B cell (primary cell): ENCODE measurements around the gene MRNIP. TPM values are rescaled to one million over a fixed set of nuclear protein-coding genes. Genes with fewer than 3 reads are reported as not detected.

Source experiments
- ATAC-seq: fragments of 200-7000 bp; cut with Tn5 transposase; one replicate; pipeline ENCODE4 v1.10.0; 2021; ENCODE audit warnings: low read depth, mild to moderate bottlenecking, moderate number of reproducible peaks, moderate library complexity
- CTCF ChIA-PET: fragments of 350-600 bp; sonication (Branson Sonifier 250); formaldehyde crosslinking; loops from one replicate; lab custom pipeline; 2021; ENCODE audit warnings: antibody characterized with exemption, inconsistent platforms; lab: Charles Lee
- POLR2A ChIA-PET: fragments of 350-600 bp; sonication (Branson Sonifier 250); formaldehyde crosslinking; loops from one replicate; lab custom pipeline; 2021; ENCODE audit warnings: antibody characterized with exemption; lab: Charles Lee
- DNase-seq: peaks from one replicate; pipeline ENCODE4 v3.0.0; 2013
- H2AFZ ChIP-seq: 2 replicates; pipeline ENCODE4 v1.6.1; 2012; ENCODE audit warnings: mild to moderate bottlenecking, low read depth, low read length; ENCODE audit not compliant: insufficient read depth, poor library complexity, severe bottlenecking
- H3K27ac ChIP-seq, 2 donors: 1 replicate in 1 of 2; 2 replicates in 1 of 2; pipeline ENCODE4 v1.5.1; 2012 to 2013; ENCODE audit warnings: low read length in 2 of 2, mild to moderate bottlenecking in 2 of 2, moderate library complexity in 1 of 2
- H3K27me3 ChIP-seq, 4 experiments: fragments of 200-600 bp in 1 of 4; sonication (generic) in 1 of 4; replicated peaks in 1 of 4; 1 replicate in 2 of 4; 2 replicates in 2 of 4; pipeline versions ENCODE4 v1.6.1 to v1.7.0; 2013 to 2016; ENCODE audit warnings: low read length in 3 of 4, mild to moderate bottlenecking in 2 of 4, mixed read lengths in 1 of 4, moderate library complexity in 1 of 4; ENCODE audit not compliant: insufficient read depth in 4 of 4, control insufficient read depth in 3 of 4; ENCODE audit errors: control extremely low read depth in 1 of 4
- H3K36me3 ChIP-seq, 2 experiments: replicated peaks in 1 of 2; 1 replicate in 1 of 2; 2 replicates in 1 of 2; pipeline versions ENCODE4 v1.6.1 to v1.7.1; 2013; ENCODE audit warnings: low read length in 1 of 2; ENCODE audit not compliant: insufficient read depth in 2 of 2, control insufficient read depth in 1 of 2; ENCODE audit errors: control extremely low read depth in 1 of 2, extremely low read depth in 1 of 2
- H3K4me1 ChIP-seq, 2 donors: fragments of 200-600 bp in 1 of 2; sonication (generic) in 1 of 2; 1 replicate in 1 of 2; 2 replicates in 1 of 2; pipeline versions ENCODE4 v1.5.1 to v1.6.1; 2013 to 2017; ENCODE audit warnings: low read length in 2 of 2; ENCODE audit not compliant: control insufficient read depth in 2 of 2, insufficient read depth in 2 of 2
- H3K4me2 ChIP-seq: replicated peaks from 2 replicates; pipeline ENCODE3; 2012; ENCODE audit warnings: mild to moderate bottlenecking, low read depth, low read length; ENCODE audit not compliant: poor library complexity, severe bottlenecking
- H3K4me3 ChIP-seq, 5 experiments: fragments of 200-600 bp in 1 of 5; sonication (generic) in 1 of 5; 1 replicate in 3 of 5; 2 replicates in 2 of 5; pipeline versions ENCODE4 v1.5.1 to v1.7.0; 2011 to 2016; ENCODE audit warnings: low read length in 4 of 5, mild to moderate bottlenecking in 4 of 5, low read depth in 2 of 5, control low read depth in 1 of 5, moderate library complexity in 1 of 5; ENCODE audit not compliant: insufficient read depth in 1 of 5; ENCODE audit errors: control extremely low read depth in 1 of 5, extremely low read depth in 1 of 5
- H3K79me2 ChIP-seq: fragments of 200-600 bp; sonication (generic); one replicate; pipeline ENCODE4 v1.6.0; 2016; ENCODE audit warnings: low read length; ENCODE audit not compliant: control insufficient read depth, insufficient read depth
- H3K9ac ChIP-seq: fragments of 200-600 bp; sonication (generic); 2 replicates; pipeline ENCODE4 v1.6.1; 2017; ENCODE audit warnings: mild to moderate bottlenecking, low read length, moderate library complexity
- H3K9me3 ChIP-seq, 3 donors: one replicate each; pipeline versions ENCODE4 v1.6.1 to v1.7.1; 2013; ENCODE audit warnings: low read length in 2 of 3; ENCODE audit not compliant: control insufficient read depth in 2 of 3, insufficient read depth in 1 of 3; ENCODE audit errors: control extremely low read depth in 1 of 3
- H4K20me1 ChIP-seq: 2 replicates; pipeline ENCODE4 v1.6.0; 2012; ENCODE audit warnings: mild to moderate bottlenecking, low read length; ENCODE audit not compliant: insufficient read depth, control insufficient read depth, poor library complexity, severe bottlenecking
- H3K27ac Mint-ChIP-seq: one replicate; pipeline ENCODE4 v1.8.0; 2021; ENCODE audit warnings: mixed read lengths
- H3K27me3 Mint-ChIP-seq: one replicate; pipeline ENCODE4 v1.8.0; 2021; ENCODE audit warnings: mixed read lengths
- H3K4me1 Mint-ChIP-seq: one replicate; pipeline ENCODE4 v1.8.0; 2021; ENCODE audit warnings: mixed read lengths
- H3K4me3 Mint-ChIP-seq: one replicate; pipeline ENCODE4 v1.8.0; 2021; ENCODE audit warnings: mixed read lengths
- H3K9me3 Mint-ChIP-seq: one replicate; pipeline ENCODE4 v1.8.0; 2022; ENCODE audit warnings: mixed read lengths; ENCODE audit not compliant: insufficient read depth
- EZH2 ChIP-seq: IDR thresholded peaks from 2 replicates; pipeline ENCODE4 v1.6.1; 2012; ENCODE audit warnings: borderline replicate concordance, low read depth, mild to moderate bottlenecking, moderate library complexity, low read length; ENCODE audit not compliant: insufficient read depth, poor library complexity, severe bottlenecking
- WGBS: methylation state at CpG from one replicate; pipeline ENCODE4 v1.1.5; 2013; ENCODE audit warnings: missing lambda C conversion rate; ENCODE audit not compliant: insufficient coverage; 5-methylcytosine and 5-hydroxymethylcytosine counted together
- intact Hi-C: fragments of 100-400 bp; cut with micrococcal nuclease; formaldehyde crosslinking; loops from one replicate; pipeline ENCODE4 v1.10.0; 2022
- polyA plus RNA-seq: library from polyadenylated mRNA; depleted of rRNA; stranded (reverse); fragments of >200 nt; gene quantifications from 2 replicates; pipeline ENCODE4 v1.2.3, GENCODE V29; 2012
- total RNA-seq, 2 donors: library from RNA; stranded (reverse); fragments of 120-200 nt in 1 of 2; gene quantifications; 1 replicate in 1 of 2; 2 replicates in 1 of 2; pipeline versions ENCODE4 v1.2.3 to v1.2.4, GENCODE V29; 2013 to 2022
- TF ChIP-seq, protein P1 (sequence below): fragments of 200-600 bp; IDR thresholded peaks from one replicate; pipeline ENCODE4 v1.8.0; 2022; ENCODE audit warnings: antibody characterized with exemption, mild to moderate bottlenecking

Gene MRNIP
- total and polyA plus RNA-seq, 2 donors (not counting 1 experiment from before 2014, with no cell fraction given): 152 to 178 TPM

DNA sequence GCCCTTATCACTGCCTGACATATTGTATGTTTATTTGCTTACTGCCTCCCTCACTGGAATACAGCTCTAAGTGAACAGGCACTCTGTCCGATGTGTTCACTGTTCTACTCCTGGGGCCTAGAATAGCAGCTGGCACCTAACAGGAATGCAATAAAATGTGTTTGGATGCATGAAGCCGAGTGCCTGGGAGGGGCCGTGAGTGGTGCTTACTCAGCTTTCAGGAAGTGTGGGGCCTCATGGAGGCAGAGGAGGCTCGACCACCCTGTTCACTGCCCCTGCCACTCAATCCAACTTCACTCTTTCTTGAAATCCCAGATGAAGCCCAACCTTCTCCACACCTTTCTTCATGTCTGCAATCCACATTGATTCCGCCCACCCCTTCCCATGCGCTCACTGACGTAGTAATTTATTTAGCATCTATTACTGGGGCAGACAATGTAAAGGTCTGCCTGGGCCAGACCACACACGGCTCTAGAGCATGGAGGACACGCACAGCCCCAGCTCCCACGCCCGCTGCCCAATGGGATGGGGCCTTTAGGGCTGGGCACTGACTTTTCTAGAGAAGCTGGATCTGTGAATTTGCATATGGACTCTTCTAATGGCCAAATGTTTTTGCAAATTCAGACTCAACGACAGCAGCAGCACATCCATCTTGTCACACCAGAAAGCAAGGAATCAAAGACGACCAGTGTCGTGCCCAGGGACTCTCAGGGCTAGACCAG lies 27.7 kb upstream of the MRNIP start:
- H3K4me1 Mint-ChIP-seq: no peaks in the 10 kb centered on the region
- H3K9me3 Mint-ChIP-seq: peaks cover 4% of the 10 kb centered on the region
- Histone ChIP-seq H3K4me1 (no peaks in the 10 kb centered on the region), H3K4me3 (no peak overlapping the region), H3K27me3 (no peaks in the 10 kb centered on the region), H3K4me2 (no peak overlapping the region), H3K79me2 (no peaks in the 10 kb centered on the region), H2AFZ (no peak overlapping the region), H4K20me1 (no peaks in the 10 kb centered on the region), H3K9me3 (peaks cover 2 to 21% (median 13%) of the 10 kb centered on the region in 3 donors), H3K36me3 (peaks cover 8 to 67% of the 10 kb centered on the region in 2 experiments), H3K27ac (no peak overlapping the region), H3K9ac (no peak overlapping the region)
- WGBS: 92% methylated on average over 11 of the region's 14 CpGs
- H3K4me3 Mint-ChIP-seq: no peak overlapping the region
- H3K27ac Mint-ChIP-seq: no peak overlapping the region
- DNase-seq (no peak), ATAC-seq (no peak)
- H3K27me3 Mint-ChIP-seq: no peaks in the 10 kb centered on the region
- TF ChIP-seq EZH2: no peak
- TF ChIP-seq, protein P1, sequence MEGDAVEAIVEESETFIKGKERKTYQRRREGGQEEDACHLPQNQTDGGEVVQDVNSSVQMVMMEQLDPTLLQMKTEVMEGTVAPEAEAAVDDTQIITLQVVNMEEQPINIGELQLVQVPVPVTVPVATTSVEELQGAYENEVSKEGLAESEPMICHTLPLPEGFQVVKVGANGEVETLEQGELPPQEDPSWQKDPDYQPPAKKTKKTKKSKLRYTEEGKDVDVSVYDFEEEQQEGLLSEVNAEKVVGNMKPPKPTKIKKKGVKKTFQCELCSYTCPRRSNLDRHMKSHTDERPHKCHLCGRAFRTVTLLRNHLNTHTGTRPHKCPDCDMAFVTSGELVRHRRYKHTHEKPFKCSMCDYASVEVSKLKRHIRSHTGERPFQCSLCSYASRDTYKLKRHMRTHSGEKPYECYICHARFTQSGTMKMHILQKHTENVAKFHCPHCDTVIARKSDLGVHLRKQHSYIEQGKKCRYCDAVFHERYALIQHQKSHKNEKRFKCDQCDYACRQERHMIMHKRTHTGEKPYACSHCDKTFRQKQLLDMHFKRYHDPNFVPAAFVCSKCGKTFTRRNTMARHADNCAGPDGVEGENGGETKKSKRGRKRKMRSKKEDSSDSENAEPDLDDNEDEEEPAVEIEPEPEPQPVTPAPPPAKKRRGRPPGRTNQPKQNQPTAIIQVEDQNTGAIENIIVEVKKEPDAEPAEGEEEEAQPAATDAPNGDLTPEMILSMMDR: no peak
- intact Hi-C loops: no loop called here
- CTCF ChIA-PET: no interaction called here
- POLR2A ChIA-PET: no interaction called here

DNA sequence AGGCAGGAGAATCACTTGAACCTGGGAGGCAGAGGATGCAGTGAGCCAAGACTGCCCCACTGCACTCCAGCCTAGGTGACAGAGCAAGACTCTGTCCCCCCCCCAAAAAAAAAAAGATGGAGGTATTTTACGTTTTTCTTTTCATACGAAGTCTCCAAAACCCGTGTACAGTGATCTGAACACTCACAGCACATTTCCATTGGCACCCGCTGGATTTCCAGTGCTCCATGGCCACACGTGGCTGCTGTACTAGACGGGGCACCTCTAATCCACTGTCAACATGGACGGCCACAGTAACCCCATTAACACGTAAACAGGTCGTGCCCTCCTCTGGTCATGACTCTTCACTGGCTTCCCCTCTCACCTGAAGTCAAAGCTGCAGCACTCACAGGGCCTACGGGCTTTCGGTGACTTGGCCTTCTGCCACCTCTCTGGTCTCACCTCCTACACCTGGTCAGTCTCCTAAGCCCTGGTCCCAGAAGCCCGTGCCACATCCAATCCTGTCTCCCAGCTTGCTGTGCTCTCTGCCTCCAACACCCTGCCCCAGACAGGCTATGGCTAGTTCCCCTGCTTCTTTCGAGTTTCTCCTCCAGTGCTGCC lies 27.0 kb upstream of the MRNIP start:
- Histone ChIP-seq H3K4me2 (no peak overlapping the region), H3K27me3 (no peaks in the 10 kb centered on the region), H3K9me3 (peaks cover 2 to 21% (median 13%) of the 10 kb centered on the region in 3 donors), H3K4me1 (no peaks in the 10 kb centered on the region), H3K36me3 (peaks cover 8 to 59% of the 10 kb centered on the region in 2 experiments), H2AFZ (no peak overlapping the region), H4K20me1 (no peaks in the 10 kb centered on the region), H3K4me3 (no peak overlapping the region), H3K9ac (no peak overlapping the region), H3K27ac (no peak overlapping the region), H3K79me2 (no peaks in the 10 kb centered on the region)
- 100% methylated on average over 13 of the region's 13 CpGs for WGBS
- no peak for DNase-seq
- TF ChIP-seq EZH2: no peak
- TF ChIP-seq, protein P1: no peak
- Mint-ChIP-seq H3K27ac (no peak overlapping the region), H3K9me3 (peaks cover 4% of the 10 kb centered on the region), H3K4me1 (no peaks in the 10 kb centered on the region), H3K27me3 (no peaks in the 10 kb centered on the region), H3K4me3 (no peak overlapping the region)
- intact Hi-C loops: no loop called here
- ChIA-PET POLR2A (interaction anchor here (0.6 kb wide), 1 partner anchor 182 kb away, joined by 3 read pairs; no protein-coding TSS in a partner anchor), CTCF (no interaction called here)
- ATAC-seq: no peak
